C4-2B (cell line): ENCODE results near the gene RNF150.

Experiments used
- CTCF ChIP-seq: fragments of 450-650 bp; conservative IDR thresholded peaks from 2 replicates; pipeline ENCODE4 v1.5.1; 2017; ENCODE audit warnings: mild to moderate bottlenecking
- ZFX ChIP-seq: fragments of 450-650 bp; IDR thresholded peaks from 2 replicates; pipeline ENCODE4 v1.6.1; 2017

- TF ChIP-seq CTCF, result no peak
- TF ChIP-seq ZFX, result no peak
Measured at GRCh38 chr4:140980426-140981200, 152.7 kb downstream of the RNF150 start.
